ENCODE measurements around the gene EXD3. TPM values are rescaled to one million over a fixed set of nuclear protein-coding genes. Genes with fewer than 3 reads are reported as not detected.

EXD3 gene
- total and polyA plus RNA-seq, 2 of the 4 experiments (the other 2 are of a cell fraction): 1.1 to 7.4 TPM

DNA sequence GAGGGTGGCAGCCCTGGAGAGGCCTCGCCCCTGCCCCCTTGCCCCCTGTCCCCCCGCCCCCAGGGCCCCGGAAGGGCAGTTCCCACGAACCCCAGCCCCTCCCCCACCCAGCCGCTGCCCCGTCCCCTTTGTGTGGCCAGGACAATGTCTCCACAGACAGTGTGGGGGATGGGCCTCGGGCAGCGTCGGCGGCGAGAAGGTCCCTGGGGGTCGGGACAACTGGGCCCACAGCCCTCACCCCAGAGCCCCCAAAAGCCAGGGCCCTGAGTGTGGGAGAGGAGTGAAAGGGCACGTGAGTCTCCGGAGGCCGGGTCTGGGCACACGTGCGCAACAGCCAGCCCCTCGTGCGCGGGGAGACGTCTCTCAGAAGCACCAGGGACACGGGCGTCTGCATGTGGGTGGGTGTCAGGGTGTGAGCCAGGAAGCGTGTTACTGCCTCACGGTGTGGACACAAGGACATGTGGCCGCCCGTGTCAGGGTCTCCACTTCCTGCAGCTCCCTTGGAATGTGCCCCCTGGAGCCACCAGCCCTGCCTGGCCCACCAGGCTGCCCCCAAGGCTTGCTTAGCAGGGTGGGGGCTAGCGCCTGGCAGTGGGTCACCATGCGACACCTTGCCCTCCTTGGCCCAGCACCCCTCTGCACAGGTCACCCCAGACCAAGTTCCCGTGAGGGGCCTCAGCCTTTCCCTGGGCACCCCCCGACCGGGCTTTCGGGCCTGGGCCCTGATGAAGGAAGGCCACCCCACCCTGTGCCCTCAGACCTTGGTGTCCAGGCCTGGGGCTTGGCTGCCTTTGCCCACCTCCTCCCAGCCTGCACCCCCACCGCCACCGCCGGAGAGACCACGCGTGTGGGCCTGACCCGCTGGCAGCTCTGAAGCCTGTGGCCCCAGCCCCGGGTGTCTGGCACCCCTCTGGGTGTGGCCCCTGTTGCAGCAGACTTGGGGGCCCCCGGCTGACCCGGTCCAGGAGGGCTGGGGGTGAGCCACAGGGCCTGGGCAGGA lies 108.1 kb downstream of the EXD3 start:
- BruUV-seq (replicated peaks): no TSS peak
- no peaks in the 10 kb centered on the region for H3K9me3 ChIP-seq (ENCODE audit: control insufficient read depth, insufficient read depth, low read length)
- DNase-seq: no peak
- no peak for ATAC-seq (ENCODE audit: low read depth)
- H3K4me1 ChIP-seq (ENCODE audit: control insufficient read depth, insufficient read depth, low read length): 0 out of 2 replicates have a peak, but pooled peaks cover 2% of the 10 kb centered on the region
- dilution Hi-C loops (cut with HindIII; ENCODE audit: low sequenced_read_pairs, unreplicated experiment) (no loop called here), in situ Hi-C loops (cut with MboI; ENCODE audit: low sequenced_read_pairs) (no loop called here), intact Hi-C loops (cut with micrococcal nuclease) (no loop called here)
- TF ChIP-seq RCOR1 (IDR thresholded peaks at IDR 0.05; ENCODE audit: insufficient replicate concordance, low read length): no peak
- TF ChIP-seq FOS (IDR thresholded peaks at IDR 0.05; ENCODE audit: low read depth, low read length): no peak
- TF ChIP-seq SMC3 (IDR thresholded peaks at IDR 0.05; ENCODE audit: low read depth, low read length): no peak
- no peak for TF ChIP-seq CTCF (conservative IDR thresholded peaks at IDR 0.05; ENCODE audit: low read depth, low read length)
- no peak for TF ChIP-seq POLR2A (IDR thresholded peaks at IDR 0.05; ENCODE audit: low read depth, low read length)
- TF ChIP-seq CEBPB (IDR thresholded peaks at IDR 0.05; ENCODE audit: low read depth, low read length): no peak
- no peak for TF ChIP-seq NFE2L2 (IDR thresholded peaks at IDR 0.05; ENCODE audit: low read depth, low read length)
- no peak for TF ChIP-seq CHD1 (IDR thresholded peaks at IDR 0.05; ENCODE audit: low read depth, low read length)
- no peak for TF ChIP-seq ELK1 (IDR thresholded peaks at IDR 0.05; ENCODE audit: borderline replicate concordance, low read depth, low read length)
- TF ChIP-seq MAFK (IDR thresholded peaks at IDR 0.05; ENCODE audit: low read depth, low read length): no peak
- H3K9ac ChIP-seq (ENCODE audit: low read depth, low read length): no peak overlapping the region
- H2BK5ac ChIP-seq (ENCODE audit: low read depth, low read length, poor library complexity, severe bottlenecking): no peak overlapping the region
- H2AK5ac ChIP-seq (ENCODE audit: low read depth, low read length): no peak overlapping the region
- H3K9me1 ChIP-seq (ENCODE audit: insufficient read depth, low read length): no peaks in the 10 kb centered on the region
- no peaks in the 10 kb centered on the region for H3K27me3 ChIP-seq (ENCODE audit: control insufficient read depth, insufficient read depth, low read length)
- no peak overlapping the region for H3K4ac ChIP-seq (ENCODE audit: low read depth, low read length)
- WGBS, 2 experiments (ENCODE audit: extremely low coverage in 2 of 2, insufficient read length in 1 of 2): 74% methylated on average over 5 of the region's 42 CpGs; no CpG with 5 or more reads in 1 of the 2 experiments
- no peak overlapping the region for H2AK9ac ChIP-seq (replicated peaks; ENCODE audit: low read depth, low read length, poor library complexity)
- no peak overlapping the region for H4K91ac ChIP-seq (ENCODE audit: insufficient read depth, low read depth, low read length)
- no peak overlapping the region for H4K8ac ChIP-seq (ENCODE audit: low read depth in 2 of 2, low read length in 2 of 2)
- no peak overlapping the region for H3K4me2 ChIP-seq (ENCODE audit: low read depth, low read length)
- no peaks in the 10 kb centered on the region for H3K36me3 ChIP-seq (ENCODE audit: control insufficient read depth, insufficient read depth, low read length)
- H4K20me1 ChIP-seq (ENCODE audit: insufficient read depth, low read length): no peaks in the 10 kb centered on the region
- ChIA-PET POLR2A (ENCODE audit: unreplicated experiment) (no interaction called here), CTCF (no interaction called here)
- no peaks in the 10 kb centered on the region for H3K79me1 ChIP-seq (ENCODE audit: low read depth in 1 of 2, low read length in 2 of 2)
- H3K27ac ChIP-seq (ENCODE audit: insufficient read depth, low read length): no peak overlapping the region
- no peak overlapping the region for H3K14ac ChIP-seq (replicated peaks; ENCODE audit: low read depth, low read length)
- no peak overlapping the region for H2AFZ ChIP-seq (replicated peaks; ENCODE audit: low read length, poor library complexity)
- no peak overlapping the region for H3K4me3 ChIP-seq (ENCODE audit: insufficient read depth, low read depth, low read length)
- H2BK120ac ChIP-seq (ENCODE audit: low read depth, low read length): no peak overlapping the region
- H3K23ac ChIP-seq (ENCODE audit: low read depth, low read length): no peak overlapping the region
- no peak overlapping the region for H2BK15ac ChIP-seq (ENCODE audit: low read depth, low read length)
- H4K5ac ChIP-seq (ENCODE audit: low read depth, low read length): no peak overlapping the region
- H2BK20ac ChIP-seq (ENCODE audit: low read depth, low read length): no peak overlapping the region
- no peak overlapping the region for H3K18ac ChIP-seq (ENCODE audit: low read depth, low read length)
- H3K56ac ChIP-seq (ENCODE audit: extremely low read depth, insufficient read depth, low read length): no peak overlapping the region

All from IMR-90 (cell line).